HCT116 (cell line): ENCODE results near the gene MORN1. TPM values are rescaled to one million over a fixed set of nuclear protein-coding genes. Genes with fewer than 3 reads are reported as not detected.

ENCODE experiments used
- ATAC-seq: fragments of 200-7000 bp; cut with Tn5 transposase; 2 replicates; pipeline ENCODE4 v1.9.1; 2020; ENCODE audit warnings: mild to moderate bottlenecking, moderate library complexity
- BruUV-seq: library from RNA; stranded (reverse); fragments of 400-500 nt; replicated peaks from 2 replicates; lab custom pipeline; 2021; lab: Mats Ljungman, UMichigan
- CTCF ChIA-PET: fragments of 300-600 bp; sonication (Branson Sonifier 250); formaldehyde crosslinking; loops from one replicate; lab custom pipeline; 2021; ENCODE audit warnings: antibody characterized with exemption; lab: Charles Lee
- POLR2A ChIA-PET: fragments of 300-600, 350-600 bp; sonication (Branson Sonifier 250); formaldehyde crosslinking; loops from one replicate; lab custom pipeline; 2021; ENCODE audit warnings: antibody characterized with exemption; lab: Charles Lee
- RAD21 ChIA-PET, 2 experiments: fragments of 300-600 bp; sonication (Branson Sonifier 250); formaldehyde crosslinking; loops; one replicate each; lab custom pipeline; 2023; ENCODE audit warnings: low total read pairs in 2 of 2; ENCODE audit not compliant: uncharacterized antibody in 2 of 2, unreplicated experiment in 2 of 2, low non-redundant PET in 1 of 2; lab: Charles Lee
- DNase-seq: peaks from one replicate; pipeline ENCODE4 v3.0.0-alpha.2; 2010; ENCODE audit warnings: low read depth, low spot score
- H2AFZ ChIP-seq: fragments of 200-600 bp; shearing (Covaris generic), sonication (generic); 2 replicates; pipeline ENCODE4 v1.6.1; 2017; ENCODE audit warnings: low read depth, mixed run types, mixed read lengths, antibody characterized with exemption, low read length; ENCODE audit not compliant: poor library complexity, severe bottlenecking
- H3K27ac ChIP-seq: 2 replicates; pipeline ENCODE4 v1.5.1; 2012; ENCODE audit warnings: low read depth, low read length
- H3K27me3 ChIP-seq: fragments of 200-600 bp; sonication (generic); 2 replicates; pipeline ENCODE4 v1.6.1; 2016; ENCODE audit warnings: mixed run types, low read length, mixed read lengths; ENCODE audit not compliant: insufficient read depth
- H3K36me3 ChIP-seq, 2 experiments: fragments of 200-500 bp in 1 of 2; fragments of 200-600 bp in 1 of 2; sonication (Bioruptor generic) in 1 of 2; sonication (generic) in 1 of 2; 2 replicates each; pipeline versions ENCODE4 v1.5.1 to v1.6.1; 2014 to 2016; ENCODE audit warnings: low read length in 2 of 2, inconsistent platforms in 1 of 2, mixed read lengths in 1 of 2, mixed run types in 1 of 2; ENCODE audit not compliant: insufficient read depth in 2 of 2, control insufficient read depth in 1 of 2
- H3K4me1 ChIP-seq, 2 experiments: fragments of 200-600 bp in 1 of 2; sonication (generic) in 1 of 2; 2 replicates each; pipeline versions ENCODE4 v1.5.1 to v1.6.1; 2012 to 2017; ENCODE audit warnings: low read length in 2 of 2, inconsistent platforms in 1 of 2, mild to moderate bottlenecking in 1 of 2, mixed read lengths in 1 of 2, mixed run types in 1 of 2, moderate library complexity in 1 of 2; ENCODE audit not compliant: insufficient read depth in 2 of 2, control insufficient read depth in 1 of 2
- H3K4me2 ChIP-seq: fragments of 200-600 bp; sonication (generic); 2 replicates; pipeline ENCODE4 v1.6.1; 2017; ENCODE audit warnings: mixed run types, low read length, mixed read lengths
- H3K4me3 ChIP-seq, 2 experiments: fragments of 200-600 bp in 1 of 2; sonication (generic) in 1 of 2; replicated peaks in 1 of 2; 2 replicates each; pipeline ENCODE4 v1.5.1; 2011 to 2016; ENCODE audit warnings: low read length in 2 of 2, control low read depth in 1 of 2, low read depth in 1 of 2, mild to moderate bottlenecking in 1 of 2, mixed read lengths in 1 of 2, mixed run types in 1 of 2
- H3K79me2 ChIP-seq: fragments of 200-600 bp; sonication (generic); 2 replicates; pipeline ENCODE4 v1.6.1; 2017; ENCODE audit warnings: mild to moderate bottlenecking, mixed run types, low read length, moderate library complexity, mixed read lengths; ENCODE audit not compliant: insufficient read depth
- H3K9ac ChIP-seq: fragments of 200-600 bp; sonication (generic); 2 replicates; pipeline ENCODE4 v1.6.1; 2016; ENCODE audit warnings: low read length, mixed read lengths
- H3K9me2 ChIP-seq: fragments of 200-600 bp; sonication (generic), shearing (Covaris generic); 2 replicates; pipeline ENCODE4 v1.6.1; 2017; ENCODE audit warnings: mixed run types, mild to moderate bottlenecking, moderate library complexity; ENCODE audit not compliant: insufficient read depth
- H3K9me3 ChIP-seq, 2 experiments: fragments of 200-500 bp in 1 of 2; fragments of 200-600 bp in 1 of 2; sonication (Bioruptor generic) in 1 of 2; sonication (generic) in 1 of 2; 2 replicates each; pipeline ENCODE4 v1.6.1; 2014 to 2017; ENCODE audit warnings: low read length in 2 of 2, mixed read lengths in 2 of 2, inconsistent platforms in 1 of 2, low read depth in 1 of 2, mild to moderate bottlenecking in 1 of 2, mixed run types in 1 of 2, moderate library complexity in 1 of 2; ENCODE audit not compliant: control insufficient read depth in 1 of 2, insufficient read depth in 1 of 2
- H4K20me1 ChIP-seq: fragments of 200-600 bp; sonication (generic), shearing (Covaris generic); 2 replicates; pipeline ENCODE4 v1.6.1; 2017; ENCODE audit warnings: mixed run types, mild to moderate bottlenecking, moderate library complexity; ENCODE audit not compliant: insufficient read depth
- CBX3 ChIP-seq: IDR thresholded peaks from 2 replicates; pipeline ENCODE4 v1.6.1; 2012; ENCODE audit warnings: low read depth
- EGR1 ChIP-seq: IDR thresholded peaks from 2 replicates; pipeline ENCODE4 v1.6.1; 2012; ENCODE audit warnings: low read depth
- FOSL1 ChIP-seq: IDR thresholded peaks from 2 replicates; pipeline ENCODE4 v1.6.1; 2012; ENCODE audit warnings: low read depth
- POLR2AphosphoS5 ChIP-seq: IDR thresholded peaks from 2 replicates; pipeline ENCODE4 v1.6.1; 2011; ENCODE audit warnings: mild to moderate bottlenecking, low read depth, low read length, moderate library complexity
- RAD21 ChIP-seq: IDR thresholded peaks from 2 replicates; pipeline ENCODE4 v1.6.1; 2012; ENCODE audit warnings: low read depth, mild to moderate bottlenecking
- SRF ChIP-seq: IDR thresholded peaks from 2 replicates; pipeline ENCODE4 v1.6.1; 2012; ENCODE audit warnings: low read depth
- TCF7L2 ChIP-seq: IDR thresholded peaks from 2 replicates; pipeline ENCODE4 v1.7.0; 2011; ENCODE audit warnings: borderline replicate concordance, inconsistent platforms; ENCODE audit not compliant: insufficient read depth, insufficient read length; ENCODE audit errors: extremely low read depth
- YY1 ChIP-seq: IDR thresholded peaks from 2 replicates; pipeline ENCODE4 v1.6.1; 2011; ENCODE audit warnings: low read length, low read depth, moderate library complexity, mild to moderate bottlenecking; ENCODE audit not compliant: insufficient replicate concordance; ENCODE audit errors: extremely low read depth
- intact Hi-C: fragments of 100-400 bp; cut with micrococcal nuclease; formaldehyde crosslinking; loops from 2 replicates; pipeline ENCODE4 v1.10.0; 2022
- total RNA-seq: library from RNA; stranded (reverse); gene quantifications from one replicate; pipeline ENCODE4 v1.2.1, GENCODE V29; 2021; ENCODE audit not compliant: unreplicated experiment

Gene MORN1
- total RNA-seq, 1 experiment from 2014 or later: 21.4 TPM

GRCh38 chr1:2375246-2375922, 16.0 kb downstream of the MORN1 start:
- no TSS peak for BruUV-seq
- TF ChIP-seq FOSL1 (no peak), EGR1 (no peak), CBX3 (no peak), POLR2AphosphoS5 (no peak), SRF (no peak), RAD21 (no peak), TCF7L2 (no peak), YY1 (no peak)
- TF ChIP-seq, all 23 proteins: peak for 0
- H3K36me3 ChIP-seq: no peaks in the 10 kb centered on the region
- no peak overlapping the region for H3K4me2 ChIP-seq
- H3K27ac ChIP-seq: no peak overlapping the region
- no peaks in the 10 kb centered on the region for H3K9me3 ChIP-seq
- H3K9me2 ChIP-seq: no peaks in the 10 kb centered on the region
- H4K20me1 ChIP-seq: no peaks in the 10 kb centered on the region
- no peaks in the 10 kb centered on the region for H3K27me3 ChIP-seq
- ATAC-seq (no peak), DNase-seq (no peak)
- CTCF ChIA-PET: no interaction called here
- no peaks in the 10 kb centered on the region for H3K79me2 ChIP-seq
- RAD21 ChIA-PET: interaction anchor here in 1 of 2 experiments (0.7 kb wide), 1 partner anchor 162 kb away, joined by 3 read pairs; no protein-coding TSS in a partner anchor
- H3K9ac ChIP-seq: no peak overlapping the region
- intact Hi-C loops: no loop called here
- POLR2A ChIA-PET: no interaction called here
- peaks cover 0 to 7% of the 10 kb centered on the region in 2 experiments; a peak in 1 of 4 replicates for H3K4me1 ChIP-seq
- no peak overlapping the region for H3K4me3 ChIP-seq
- no peak overlapping the region for H2AFZ ChIP-seq
